Sciatic nerve (tissue), 2 donors: ENCODE data around the gene ARCN1. TPM values are rescaled to one million over a fixed set of nuclear protein-coding genes. Genes with fewer than 3 reads are reported as not detected.
A peak's percentile ranks its signal among the peaks of the same experiment; 100 is the strongest.

Source experiments
- ATAC-seq: fragments of 200-7000 bp; cut with Tn5 transposase; one replicate; pipeline ENCODE4 v1.9.1; 2020; ENCODE audit warnings: mild to moderate bottlenecking, moderate library complexity
- DNase-seq: peaks from one replicate; pipeline ENCODE4 v3.0.0-alpha.2; 2020; ENCODE audit warnings: low spot score
- intact Hi-C: fragments of 100-400 bp; cut with DNase I; formaldehyde crosslinking; loops from one replicate; pipeline ENCODE4 v1.14.2; 2022
- total RNA-seq: library from RNA; stranded (reverse); fragmentation: NEBNext Ultra II Directional; extraction: Animal tissue kit (Norgen Biotek cat#: 25700); gene quantifications from one replicate; pipeline ENCODE4 v1.2.1, GENCODE V29; 2021
- donor health status: DM: no; HTN: no; CAD: no.
- donor health status: DM: no; HTN: no; CAD: no.

ARCN1 gene
- total RNA-seq, 1 donor from 2014 or later: 135 TPM

DNA sequence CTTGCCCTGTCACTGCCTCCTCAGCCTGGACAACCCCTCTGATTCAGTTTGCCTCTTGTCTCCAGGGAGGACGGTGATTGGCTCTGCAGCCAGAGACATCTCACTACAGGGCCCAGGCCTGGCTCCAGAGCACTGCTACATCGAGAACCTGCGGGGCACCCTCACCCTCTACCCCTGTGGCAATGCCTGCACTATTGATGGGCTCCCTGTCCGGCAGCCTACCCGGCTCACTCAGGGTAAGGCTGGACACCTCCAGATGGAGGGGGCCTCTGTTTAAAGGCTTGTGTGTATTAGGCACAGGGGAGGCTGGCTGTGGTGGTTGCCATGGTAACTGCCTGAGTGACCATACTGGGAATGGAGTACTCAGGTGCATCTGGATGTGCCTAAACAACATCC, 43.8 kb downstream of the ARCN1 start:
- intact Hi-C loops: no loop called here
- no peak for DNase-seq
- no peak for ATAC-seq

DNA sequence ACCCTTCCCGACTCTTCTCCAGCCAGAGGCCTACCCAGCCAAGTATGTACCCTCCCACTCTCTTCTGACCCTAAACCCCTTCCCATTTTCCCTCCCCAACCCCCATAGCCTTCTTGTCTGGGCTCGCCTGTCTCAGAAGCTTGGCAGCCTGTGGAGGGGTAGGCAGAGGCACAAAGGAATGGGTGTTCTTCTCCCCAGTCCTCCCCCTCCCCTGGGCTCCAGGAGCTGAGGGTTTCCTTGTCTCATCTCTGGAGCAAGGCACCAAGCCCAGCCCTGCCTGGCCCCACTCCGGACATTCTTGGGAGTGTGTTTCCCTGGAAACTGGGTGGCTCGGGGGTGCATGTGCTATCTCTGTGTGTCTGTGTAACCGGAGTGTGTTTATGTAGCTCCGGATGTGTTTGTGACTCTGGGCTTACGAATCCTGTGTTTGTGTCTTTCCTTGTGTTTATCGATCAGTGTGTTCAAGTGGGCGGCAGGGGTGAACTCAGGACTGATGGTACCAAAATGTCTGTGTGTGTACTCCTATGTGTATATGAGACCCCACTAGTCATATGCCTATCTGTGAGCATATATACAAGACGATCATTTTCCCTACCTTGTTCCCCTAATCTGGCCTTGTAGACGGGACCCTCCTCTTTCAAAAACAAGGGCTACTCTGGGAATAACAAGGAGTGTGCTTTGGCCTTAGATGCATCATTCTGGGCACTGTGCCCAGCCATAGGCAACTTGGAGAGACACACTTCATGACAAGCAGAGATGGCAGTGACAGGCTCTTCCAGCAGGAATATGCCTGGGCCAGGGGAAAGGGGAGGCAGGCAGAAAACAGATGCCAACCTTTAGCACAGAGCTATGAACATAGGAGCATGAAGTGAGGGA, 46.1 kb downstream of the ARCN1 start:
- intact Hi-C loops: no loop called here
- DNase-seq (peak; percentile 86), ATAC-seq (peak; percentile 83)

DNA sequence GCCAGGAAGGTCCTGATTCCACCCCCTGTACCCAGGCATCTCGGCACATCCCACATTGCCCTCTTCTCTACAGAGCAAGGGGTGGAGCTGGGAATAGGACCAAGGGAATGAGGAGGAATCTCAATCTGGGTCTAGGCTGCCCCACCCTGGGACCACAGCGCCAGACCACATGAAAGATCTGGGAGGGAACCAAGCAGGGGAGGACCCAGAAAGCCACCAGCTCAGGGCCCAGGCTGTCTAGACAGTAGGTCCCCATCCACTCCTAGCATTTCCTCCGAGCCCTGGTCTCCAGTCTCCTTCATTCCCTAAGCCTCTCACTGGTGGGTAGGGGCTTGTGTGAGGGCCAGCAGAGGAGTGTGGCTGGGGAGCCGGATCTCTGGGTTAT, 46.8 kb downstream of the ARCN1 start:
- intact Hi-C loops: no loop called here
- ATAC-seq (peak; percentile 74), DNase-seq (no peak)

DNA sequence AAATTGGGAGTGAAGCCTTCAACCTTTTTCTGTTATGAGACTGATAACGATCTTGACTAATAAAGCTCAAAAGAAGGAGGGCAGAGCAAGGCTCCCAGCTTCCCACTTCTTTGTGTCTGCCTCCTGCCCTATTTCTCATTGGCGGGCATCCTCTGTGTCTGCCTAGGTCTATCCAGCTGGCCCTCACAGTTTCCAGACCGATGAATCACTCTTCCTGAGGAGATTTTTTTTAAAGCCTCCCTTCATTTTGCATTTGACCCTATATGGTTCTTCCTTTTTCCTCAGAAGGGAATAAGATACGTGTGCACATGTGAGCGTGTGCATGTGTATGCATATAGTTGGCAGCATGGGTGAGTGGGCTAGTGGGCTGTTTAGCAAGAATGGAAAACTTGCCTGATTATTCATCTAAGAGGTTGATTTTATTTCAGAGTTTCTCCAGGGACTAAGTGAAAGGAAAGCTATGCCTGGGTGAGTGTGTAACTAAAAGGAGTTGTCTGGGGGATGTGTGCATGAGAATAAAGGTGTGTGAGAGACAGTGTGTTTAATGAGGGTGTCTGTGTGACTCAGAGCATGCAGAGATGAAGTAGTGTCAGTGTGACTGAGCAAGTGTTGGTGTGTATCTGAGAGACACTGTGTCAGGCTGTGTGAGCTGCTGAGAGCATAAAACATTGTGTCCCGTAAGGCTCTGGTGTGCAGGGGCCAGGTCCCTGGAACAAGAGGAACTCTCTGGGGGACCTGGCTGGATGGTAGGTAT, 47.4 kb downstream of the ARCN1 start:
- ATAC-seq: peak; percentile 20
- no peak for DNase-seq
- intact Hi-C loops: no loop called here

DNA sequence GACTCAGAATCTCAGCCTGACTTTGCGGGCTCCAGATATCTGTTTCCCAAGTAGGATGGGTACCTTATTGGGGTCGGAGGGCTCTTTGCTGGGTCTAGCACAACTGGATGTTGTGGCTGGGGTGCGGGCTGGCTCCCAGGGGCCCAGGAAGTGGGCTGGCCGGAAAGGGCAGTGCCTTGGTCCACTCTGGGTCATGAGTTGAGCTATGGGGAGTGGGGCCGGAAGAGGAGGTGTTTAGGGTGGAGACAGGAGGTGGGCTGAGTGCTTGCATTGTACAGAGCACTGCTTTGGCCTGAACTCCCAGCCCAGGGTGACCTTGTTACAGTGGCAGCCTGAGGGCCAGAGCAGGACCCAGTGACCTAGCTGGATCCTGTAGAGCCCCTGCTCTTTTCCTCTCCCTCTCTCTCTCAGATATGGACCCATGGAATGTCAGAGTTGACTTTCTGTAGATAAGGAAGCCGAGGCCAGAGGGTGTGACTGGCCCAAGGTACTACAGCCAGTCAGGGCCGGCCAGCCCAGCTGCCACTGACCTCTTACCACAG, 48.4 kb downstream of the ARCN1 start:
- ATAC-seq (no peak), DNase-seq (no peak)
- intact Hi-C loops: no loop called here

DNA sequence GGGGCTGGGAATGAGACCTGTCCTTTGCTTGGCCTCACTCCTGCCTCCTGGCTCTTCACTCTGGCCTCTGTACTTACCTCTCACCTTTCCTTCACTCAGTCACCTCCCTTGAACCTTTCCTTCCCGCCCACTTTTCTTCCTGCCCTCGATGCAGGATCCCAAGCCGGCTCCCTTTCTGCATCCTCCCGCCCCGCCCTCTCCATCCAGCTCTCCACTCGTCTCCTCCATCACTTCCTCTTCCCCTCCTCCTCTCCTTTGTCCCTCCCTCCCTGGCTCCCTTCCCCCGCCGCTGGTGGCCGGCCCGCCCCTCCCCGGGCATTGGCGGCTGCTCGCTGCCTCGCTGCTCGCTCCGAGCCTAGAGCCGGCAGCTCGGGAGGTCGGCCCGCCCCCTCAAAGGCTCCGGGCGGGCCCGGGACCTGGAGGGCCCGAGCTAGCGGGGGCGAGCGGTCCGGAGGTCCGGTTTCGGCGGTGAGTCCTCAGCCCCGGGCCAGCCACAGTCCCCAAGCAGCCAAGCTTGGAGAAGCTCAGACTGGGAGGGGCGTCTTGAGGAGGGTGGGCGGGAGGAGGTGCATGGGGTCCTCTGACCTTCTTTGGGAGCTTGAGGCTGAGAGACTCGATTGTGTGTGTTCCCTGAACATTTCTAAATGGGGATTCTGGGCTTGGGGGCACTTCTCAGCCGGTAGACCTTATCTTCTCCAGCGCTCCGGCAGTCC, 49.0 kb downstream of the ARCN1 start:
- peak; percentile 94 for DNase-seq
- intact Hi-C loops: no loop called here

DNA sequence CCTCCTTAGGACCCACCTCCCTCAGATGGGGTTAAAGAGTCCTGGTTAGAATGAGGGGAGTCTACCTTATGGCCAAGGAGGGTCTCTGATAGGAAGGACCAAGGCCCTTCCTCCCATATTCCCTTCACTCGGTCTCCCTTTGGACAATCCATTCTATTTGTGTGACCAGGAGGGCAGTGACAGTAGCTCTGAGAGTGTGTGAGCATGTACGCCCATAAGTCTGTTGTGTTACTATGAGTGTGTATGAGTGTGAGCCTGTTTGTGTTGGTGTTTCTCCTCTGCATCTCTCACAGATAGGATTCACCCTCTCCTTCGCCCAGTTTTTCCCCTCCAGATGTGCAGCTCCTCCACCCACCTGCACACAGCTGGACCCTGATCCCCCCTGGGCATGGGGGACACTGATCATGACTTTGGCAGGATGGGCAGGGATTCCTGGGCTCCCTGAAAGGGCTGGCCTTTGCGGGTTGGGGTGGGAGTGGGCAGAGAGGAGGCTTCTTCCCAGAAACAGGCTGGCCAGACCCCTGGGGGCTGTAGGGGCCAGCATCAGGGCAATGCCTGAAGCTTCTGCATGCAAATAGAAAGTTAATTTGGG, 49.7 kb downstream of the ARCN1 start:
- intact Hi-C loops: no loop called here
- ATAC-seq (no peak), DNase-seq (no peak)

More for the DNA sequence above, 49.0 kb downstream of the ARCN1 start:
- ATAC-seq: peak; percentile 71

DNA sequence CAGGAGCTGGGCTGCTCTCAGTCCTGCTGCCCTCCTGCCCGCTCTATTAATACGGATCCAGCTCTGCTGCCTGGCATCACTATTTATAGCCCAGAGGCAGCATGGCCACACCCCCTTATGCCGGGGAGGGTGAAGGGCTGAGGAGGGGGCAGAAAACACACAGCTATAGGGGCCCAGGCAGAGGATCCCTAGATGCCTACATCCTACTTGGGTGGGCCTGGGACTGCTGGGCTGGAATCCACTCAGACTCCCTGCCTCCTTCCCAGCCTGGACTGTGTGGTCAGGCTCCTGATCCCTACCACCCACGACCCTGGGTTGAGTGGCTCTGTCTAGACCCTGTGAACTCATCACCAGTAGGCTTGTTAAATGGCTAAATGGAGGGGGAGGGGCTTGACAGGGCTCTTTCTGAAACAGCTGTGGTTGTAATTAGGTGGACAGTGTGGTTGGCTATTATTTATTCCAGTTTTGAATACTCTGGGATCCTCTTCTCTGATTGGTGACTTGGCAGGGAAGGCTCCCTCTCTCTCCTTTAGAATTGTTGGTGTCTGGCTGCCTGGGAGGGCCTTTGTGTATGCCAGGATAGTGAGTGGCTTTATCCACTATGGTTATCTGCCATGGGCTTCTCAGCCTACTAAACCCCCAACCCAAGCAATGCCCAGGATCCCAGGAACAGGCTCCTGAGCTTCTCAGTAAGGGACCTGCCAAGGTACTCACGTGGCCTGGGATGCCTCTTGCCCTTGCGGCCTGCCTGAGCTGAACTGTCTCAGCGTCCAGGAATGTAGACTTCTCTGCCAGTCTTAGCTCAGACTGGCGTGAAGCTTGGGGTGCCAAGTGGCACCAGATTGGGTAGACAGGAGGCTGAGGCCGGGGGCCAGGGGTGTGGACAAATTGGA, 50.4 kb downstream of the ARCN1 start:
- intact Hi-C loops: no loop called here
- ATAC-seq (no peak), DNase-seq (no peak)

DNA sequence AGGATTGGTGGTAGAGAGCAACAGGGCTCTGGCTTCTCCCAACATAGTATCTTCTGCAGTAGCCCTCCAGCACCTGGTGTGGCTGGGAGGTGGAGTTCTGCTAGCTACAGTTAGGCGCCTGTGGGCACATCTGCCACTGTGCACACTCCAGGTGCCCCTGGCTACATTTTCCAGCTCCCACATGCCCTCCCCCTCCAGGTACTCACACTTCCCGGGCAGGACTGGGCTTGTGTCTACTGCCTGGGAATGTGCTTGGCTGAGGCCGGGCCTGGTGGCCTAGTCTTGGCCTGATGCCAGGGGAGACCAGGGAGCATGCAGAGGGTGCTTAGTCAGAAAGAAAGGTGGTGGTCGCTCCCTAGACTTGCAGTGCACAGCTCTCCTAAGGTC, 51.1 kb downstream of the ARCN1 start:
- no peak for ATAC-seq
- DNase-seq: no peak
- intact Hi-C loops: no loop called here

DNA sequence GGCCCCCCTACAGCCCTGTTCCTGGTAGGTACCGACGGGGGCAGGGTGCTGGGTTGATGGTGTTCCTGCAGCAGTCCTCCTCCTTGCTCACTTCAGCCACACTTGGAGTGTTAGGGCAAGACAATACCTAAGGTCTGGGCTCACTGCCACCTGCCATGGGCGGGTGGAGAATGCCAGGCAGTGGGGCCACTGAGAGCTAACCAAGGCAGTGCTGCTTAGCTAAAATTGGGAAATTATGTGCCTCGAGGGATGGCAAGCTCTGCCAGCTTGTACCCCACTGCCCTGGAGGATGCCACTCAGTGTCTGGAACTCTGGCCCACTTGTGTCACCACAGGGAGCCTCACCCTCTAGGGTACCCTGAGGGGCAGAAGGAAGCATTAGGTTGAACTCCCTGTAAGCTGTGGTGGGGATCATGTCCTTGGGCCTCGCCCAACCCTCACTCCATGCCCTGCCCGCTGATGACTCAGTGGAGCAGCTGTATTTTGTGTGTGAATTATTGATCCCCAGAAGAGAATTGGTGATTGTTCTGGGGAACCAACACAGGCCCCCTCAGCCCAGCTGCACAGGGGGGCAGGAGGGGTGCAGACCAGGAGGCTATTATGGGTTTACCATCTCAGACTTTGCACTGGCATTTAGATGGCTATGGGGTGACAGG, 53.0 kb downstream of the ARCN1 start:
- intact Hi-C loops: no loop called here
- ATAC-seq (no peak), DNase-seq (no peak)

DNA sequence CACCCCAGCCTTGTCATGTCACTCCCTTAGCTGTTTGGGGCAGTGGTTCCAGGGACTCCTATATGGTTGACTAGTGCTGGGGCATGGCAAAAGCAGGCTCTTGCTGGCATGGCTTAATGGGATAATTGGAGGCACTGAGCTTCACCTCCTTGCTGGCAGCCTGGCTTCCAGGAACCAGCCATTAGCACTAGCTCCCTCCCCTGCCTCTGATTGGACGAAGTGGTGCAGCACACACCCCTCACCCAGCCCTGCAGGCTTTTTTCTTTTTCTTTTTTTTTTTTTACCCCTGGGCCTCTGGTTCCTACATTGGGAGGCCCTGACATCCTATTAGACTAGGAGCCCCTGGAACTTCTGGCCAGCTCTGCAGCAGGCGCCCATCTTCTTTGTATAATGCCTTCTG, 53.8 kb downstream of the ARCN1 start:
- no peak for ATAC-seq
- intact Hi-C loops: no loop called here

DNA sequence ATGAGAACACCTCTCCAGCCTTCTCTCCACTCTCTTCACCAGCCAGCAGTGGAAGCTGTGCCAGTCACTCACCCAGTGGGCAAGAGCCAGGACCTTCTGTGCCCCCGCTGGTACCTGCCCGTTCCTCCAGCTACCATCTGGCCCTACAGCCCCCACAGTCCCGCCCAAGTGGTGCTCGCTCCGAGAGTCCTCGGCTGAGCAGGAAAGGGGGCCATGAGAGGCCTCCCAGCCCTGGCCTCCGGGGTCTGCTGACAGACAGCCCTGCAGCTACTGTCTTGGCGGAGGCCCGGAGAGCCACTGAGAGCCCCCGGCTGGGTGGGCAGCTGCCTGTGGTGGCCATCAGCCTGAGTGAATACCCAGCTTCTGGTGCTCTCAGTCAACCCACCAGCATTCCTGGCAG, 55.4 kb downstream of the ARCN1 start:
- ATAC-seq: no peak
- intact Hi-C loops: no loop called here
- DNase-seq: no peak

More for the DNA sequence above, 53.8 kb downstream of the ARCN1 start:
- DNase-seq: no peak

DNA sequence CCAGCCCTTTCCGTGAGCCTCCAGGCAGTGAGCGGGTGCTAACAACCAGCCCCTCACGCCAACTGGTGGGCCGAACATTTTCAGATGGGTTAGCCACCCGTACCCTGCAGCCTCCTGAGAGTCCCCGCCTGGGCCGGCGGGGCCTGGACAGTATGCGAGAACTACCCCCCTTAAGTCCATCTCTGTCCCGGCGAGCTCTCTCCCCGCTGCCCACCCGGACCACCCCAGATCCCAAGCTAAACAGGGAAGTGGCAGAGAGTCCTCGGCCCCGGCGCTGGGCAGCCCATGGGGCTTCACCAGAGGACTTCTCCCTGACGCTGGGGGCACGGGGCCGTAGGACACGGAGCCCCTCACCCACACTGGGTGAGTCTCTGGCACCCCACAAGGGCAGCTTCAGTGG, 55.8 kb downstream of the ARCN1 start:
- DNase-seq (no peak), ATAC-seq (no peak)
- intact Hi-C loops: no loop called here

DNA sequence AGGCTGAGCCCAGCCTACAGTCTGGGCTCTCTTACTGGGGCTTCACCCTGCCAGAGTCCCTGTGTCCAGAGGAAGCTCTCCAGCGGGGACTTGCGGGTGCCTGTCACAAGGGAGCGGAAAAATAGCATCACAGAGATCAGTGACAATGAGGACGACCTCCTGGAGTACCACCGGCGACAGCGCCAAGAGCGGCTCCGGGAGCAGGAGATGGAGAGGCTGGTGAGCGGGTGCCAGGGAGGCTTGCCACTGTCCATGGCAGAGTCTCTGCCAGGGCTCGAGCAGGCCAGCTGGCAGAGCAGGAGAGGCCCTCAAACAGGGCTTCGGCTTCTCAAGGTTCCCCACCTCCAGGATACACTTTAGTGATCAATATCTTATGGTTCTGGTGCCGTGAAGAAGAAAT, 56.2 kb downstream of the ARCN1 start:
- DNase-seq (no peak), ATAC-seq (no peak)
- intact Hi-C loops: no loop called here

DNA sequence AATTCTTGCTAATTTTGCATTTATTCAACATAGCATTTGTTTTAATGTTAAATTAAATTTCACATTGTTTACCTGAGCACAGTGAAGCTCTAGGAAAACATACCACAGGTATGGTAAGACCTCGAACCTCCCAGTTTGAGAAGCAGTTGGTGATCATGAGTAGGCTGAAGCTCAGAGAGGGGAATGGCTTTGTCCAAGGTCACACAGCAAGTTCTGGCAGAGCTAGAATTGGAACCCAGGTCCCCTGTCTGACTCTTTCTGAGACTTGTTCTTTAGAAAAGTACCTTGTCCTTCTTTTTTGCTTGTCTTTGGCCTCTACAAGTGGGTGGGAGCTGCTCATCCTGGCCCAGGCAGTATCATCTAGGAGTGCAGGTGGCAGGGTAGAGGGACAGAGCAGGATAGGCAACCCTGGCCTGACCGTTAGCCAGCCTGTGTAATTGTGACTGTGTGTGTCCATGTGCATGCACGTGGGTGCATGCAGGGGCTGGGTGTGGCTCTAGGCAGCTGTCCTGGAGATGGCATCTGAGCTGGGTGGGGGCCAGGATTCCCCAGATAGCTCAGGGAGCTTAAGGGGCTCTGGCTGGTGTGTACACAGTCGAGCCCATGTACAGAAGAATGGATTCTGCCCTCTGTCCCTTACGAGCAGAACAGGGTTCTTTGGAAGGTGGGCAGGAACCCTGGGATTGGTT, 56.8 kb downstream of the ARCN1 start:
- intact Hi-C loops: no loop called here
- no peak for DNase-seq
- ATAC-seq: no peak

DNA sequence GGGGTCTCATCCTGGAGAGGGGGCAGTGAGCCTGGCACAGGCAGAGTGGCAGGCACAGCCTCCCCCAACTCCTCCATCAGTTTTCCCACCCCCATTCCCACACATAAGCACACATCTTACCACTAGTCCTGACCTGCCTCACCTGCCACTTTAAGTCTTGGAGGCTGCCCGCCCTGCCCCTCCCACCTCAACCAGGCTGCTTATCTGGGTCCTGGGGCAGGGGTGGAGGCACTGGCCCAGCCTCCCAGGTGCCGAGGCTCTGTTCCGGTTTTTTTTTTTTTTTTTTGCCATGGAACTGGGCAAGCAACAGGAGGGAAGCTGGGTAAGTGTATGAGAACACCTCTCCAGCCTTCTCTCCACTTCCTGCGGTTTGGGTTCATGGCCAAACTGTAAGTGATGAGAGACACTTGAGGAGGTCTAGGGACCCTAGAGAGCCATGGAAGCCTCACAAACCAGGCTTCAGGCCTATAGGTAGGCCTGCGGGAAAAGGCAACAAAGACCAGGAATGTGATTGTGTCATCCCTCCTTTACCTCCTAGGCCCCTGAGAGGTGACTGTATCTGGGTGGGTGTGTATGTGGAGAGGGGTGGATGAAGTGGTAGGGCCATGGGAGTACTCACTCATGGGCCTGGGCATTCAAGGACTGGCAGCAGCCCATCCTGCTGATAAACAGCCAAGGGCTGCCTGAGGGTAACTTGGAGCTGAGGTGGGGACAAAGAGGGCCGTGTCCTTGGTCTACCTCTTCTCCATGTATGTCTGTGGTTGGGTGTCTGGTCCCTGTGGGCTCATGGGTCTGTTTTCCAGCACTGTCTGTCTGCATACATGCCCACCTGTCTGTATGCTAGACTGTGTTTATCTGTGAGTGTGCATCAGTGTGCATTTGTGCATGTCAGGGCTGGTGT, 57.8 kb downstream of the ARCN1 start:
- DNase-seq: no peak
- ATAC-seq: no peak
- intact Hi-C loops: no loop called here
